HG03378 (cell line): ENCODE results near the gene TSPAN11.
"Not testable (repeated sequence)": the region's sequence is repeated elsewhere in the genome, so short reads cannot be mapped to it uniquely, and the experiment has no call there.

ENCODE experiments used
- ATAC-seq: cut with Tn5 transposase; IDR thresholded peaks from one replicate; pipeline ENCODE4 v1.9.1; 2021; ENCODE audit warnings: mild to moderate bottlenecking, moderate library complexity; ENCODE audit not compliant: unreplicated experiment

TSPAN11 gene

GRCh38 chr12:31017535-31017934, 91.0 kb downstream of the TSPAN11 start:
- no peak for ATAC-seq

DNA sequence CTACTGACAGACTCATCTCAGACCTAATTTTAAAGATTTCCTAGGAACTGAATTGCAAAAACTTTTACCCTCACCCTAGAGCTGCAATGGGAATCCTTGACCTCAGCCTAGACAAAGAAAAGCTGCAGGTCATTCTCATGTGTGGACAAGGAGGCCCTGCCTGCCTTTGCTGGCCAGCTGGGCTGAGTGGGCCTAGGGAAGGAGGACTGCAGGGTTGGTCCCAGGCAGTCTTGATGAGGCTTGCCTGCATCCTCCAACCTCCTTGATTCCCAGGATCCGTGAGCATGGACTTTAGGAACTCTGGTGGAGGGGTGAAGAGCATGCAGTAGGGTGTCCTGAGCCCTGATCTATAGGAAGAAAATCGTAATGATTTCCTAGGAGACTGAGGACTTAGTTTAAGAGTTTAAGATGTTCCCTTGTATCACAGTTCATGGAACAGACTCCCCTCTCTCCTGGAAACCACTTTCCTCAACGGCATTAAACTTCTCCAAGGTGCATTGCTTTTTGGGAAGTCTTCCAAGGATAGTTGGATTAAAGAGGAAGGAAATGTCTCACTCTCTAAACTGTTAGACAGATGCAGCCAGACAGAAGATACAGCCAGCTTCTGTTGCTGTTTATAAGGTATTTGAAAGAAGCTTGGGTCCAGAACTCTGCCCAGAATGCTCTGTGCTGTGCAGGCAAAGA, 91.7 kb downstream of the TSPAN11 start:
- no peak for ATAC-seq

- no peak for ATAC-seq
Observed at GRCh38 chr12:31018790-31019505, 92.4 kb downstream of the TSPAN11 start.

DNA sequence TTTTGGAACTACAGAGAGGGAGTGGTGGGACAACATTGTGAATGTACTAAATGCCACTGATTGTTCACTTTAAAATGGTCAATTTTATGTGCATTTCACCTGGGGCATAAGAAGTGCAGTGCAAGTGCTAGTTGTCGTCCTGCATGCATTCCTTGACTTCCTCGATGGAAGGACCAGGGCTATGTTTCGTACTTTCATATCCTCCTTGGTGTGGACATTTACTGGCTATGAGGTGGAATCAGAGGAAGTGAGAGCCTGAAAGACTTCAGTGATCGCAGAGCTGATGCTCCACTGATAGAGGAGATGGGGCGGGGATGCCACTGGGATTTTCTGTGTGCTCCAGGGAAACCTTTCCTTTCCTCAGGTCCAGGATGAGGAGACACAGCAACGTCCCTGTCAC, 93.0 kb downstream of the TSPAN11 start:
- no peak for ATAC-seq

- ATAC-seq, result no peak
Observed at GRCh38 chr12:31019976-31020375, 93.4 kb downstream of the TSPAN11 start.

- no peak for ATAC-seq
Observed at GRCh38 chr12:31020385-31021166, 94.0 kb downstream of the TSPAN11 start.

DNA sequence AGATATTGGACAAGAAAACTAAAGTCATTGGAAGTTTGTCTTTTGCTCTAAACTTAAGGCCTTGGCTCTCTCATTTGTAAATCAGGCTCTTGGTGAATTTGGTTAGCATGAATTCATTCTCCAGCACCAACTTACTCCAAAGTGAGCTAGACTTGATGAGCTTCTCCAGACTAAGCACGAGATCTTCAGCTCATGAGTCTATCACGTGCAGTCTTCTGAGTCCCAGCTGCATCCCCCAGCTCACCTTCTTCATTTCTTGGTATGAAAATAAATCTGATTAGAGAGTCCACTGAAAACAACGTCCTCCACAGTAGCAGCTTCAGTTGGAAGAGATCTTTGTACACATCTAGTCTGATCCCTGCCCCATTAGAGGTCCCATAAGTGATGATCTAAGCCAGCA, 94.6 kb downstream of the TSPAN11 start:
- no peak for ATAC-seq

- ATAC-seq, result no peak
Observed at GRCh38 chr12:31021809-31022494, 95.4 kb downstream of the TSPAN11 start.

DNA sequence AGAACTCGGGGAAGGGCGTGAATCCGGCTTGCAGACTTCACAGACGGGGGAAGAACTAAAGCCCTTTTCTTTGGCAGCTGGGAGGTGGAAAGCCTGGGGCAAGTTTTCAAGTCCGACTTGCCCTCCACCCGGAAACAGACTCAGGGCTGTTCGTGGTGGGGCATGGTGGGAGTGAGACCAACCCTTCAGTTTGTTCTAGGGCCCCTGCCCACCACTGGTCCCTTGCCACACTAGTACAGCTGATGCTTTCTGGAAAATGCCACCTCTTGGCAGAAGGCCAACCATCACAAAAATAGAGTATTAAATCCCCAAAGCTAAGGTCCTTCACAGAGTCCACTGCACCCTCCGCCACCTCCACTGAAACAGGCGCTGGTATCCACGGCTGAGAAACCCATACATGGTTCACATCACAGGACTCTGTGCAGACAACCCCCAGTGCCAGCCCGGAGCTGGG, 96.8 kb downstream of the TSPAN11 start:
- no peak for ATAC-seq

DNA sequence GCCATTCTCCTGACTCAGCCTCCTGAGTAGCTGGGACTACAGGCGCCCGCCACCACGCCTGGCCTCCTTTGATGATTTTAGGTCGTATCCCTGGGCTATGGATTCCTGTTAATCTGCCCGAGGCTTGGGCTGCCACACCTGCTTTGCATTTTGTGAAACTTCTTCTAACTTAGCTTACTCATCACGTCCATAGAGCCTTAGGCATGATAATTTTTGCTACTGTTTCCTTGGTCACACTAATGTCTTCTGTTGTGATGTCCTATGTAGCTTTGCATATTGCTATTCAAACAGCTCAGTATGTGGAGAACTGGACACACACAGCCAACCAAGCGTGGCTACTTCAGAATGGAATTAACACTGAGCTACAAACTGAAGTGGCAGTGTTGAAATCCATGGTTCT, 99.7 kb downstream of the TSPAN11 start:
- no peak for ATAC-seq

GRCh38 chr12:31027006-31027405, 100.5 kb downstream of the TSPAN11 start:
- ATAC-seq, result not testable (repeated sequence)

- no peak for ATAC-seq
Observed at GRCh38 chr12:31029468-31029867, 102.9 kb downstream of the TSPAN11 start.

DNA sequence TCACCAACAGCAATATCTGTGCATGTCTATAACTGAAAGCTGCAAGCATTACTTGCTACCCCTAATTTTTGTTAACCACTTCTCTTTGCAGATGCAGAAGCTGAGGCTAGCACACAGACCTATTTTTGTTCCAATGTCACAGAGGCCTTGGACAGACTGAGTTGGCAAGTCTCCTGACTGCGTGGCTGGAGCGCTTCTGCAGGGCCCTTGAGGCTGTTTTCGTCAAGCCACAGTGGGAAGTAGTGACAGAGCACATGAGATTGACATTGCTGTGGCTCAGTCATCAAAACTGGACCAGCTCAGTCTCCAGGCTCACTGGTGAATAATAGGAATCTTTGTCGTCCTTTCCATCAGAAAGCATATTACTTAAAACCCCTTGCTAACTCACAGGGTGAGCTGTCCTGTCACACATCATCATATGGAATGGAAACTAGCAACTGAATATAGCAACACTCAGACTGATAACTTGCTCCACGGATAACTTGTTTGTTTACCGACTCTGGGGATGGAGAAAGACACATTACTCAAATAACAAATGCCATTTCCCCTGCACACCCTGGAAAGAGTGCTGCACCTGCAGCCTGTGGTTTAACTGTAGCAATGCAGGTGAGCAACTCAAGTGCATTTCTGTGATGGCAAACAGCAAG, 103.5 kb downstream of the TSPAN11 start:
- no peak for ATAC-seq

DNA sequence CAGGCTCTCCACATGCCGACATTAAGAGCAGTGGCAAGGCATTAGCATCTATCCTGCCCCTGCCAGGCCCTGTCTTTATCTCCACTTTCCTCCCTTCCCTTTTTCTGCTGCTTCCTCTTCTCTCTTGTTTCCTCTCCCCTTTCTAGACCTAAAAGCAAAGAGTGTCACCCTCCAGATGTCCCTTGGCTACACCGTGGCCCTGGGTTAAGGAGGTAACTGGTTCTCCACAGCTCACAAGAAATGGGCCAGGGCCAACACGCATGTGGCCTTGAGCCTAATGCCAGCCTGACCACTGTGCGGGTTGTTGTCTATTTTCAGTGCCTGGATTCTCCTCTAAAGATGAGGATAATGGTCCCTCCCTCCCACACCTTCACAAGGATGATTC, 105.4 kb downstream of the TSPAN11 start:
- ATAC-seq, result no peak

- ATAC-seq, result no peak
Observed at GRCh38 chr12:31033146-31033545, 106.6 kb downstream of the TSPAN11 start.

GRCh38 chr12:31033681-31034080, 107.1 kb downstream of the TSPAN11 start:
- ATAC-seq, result no peak

DNA sequence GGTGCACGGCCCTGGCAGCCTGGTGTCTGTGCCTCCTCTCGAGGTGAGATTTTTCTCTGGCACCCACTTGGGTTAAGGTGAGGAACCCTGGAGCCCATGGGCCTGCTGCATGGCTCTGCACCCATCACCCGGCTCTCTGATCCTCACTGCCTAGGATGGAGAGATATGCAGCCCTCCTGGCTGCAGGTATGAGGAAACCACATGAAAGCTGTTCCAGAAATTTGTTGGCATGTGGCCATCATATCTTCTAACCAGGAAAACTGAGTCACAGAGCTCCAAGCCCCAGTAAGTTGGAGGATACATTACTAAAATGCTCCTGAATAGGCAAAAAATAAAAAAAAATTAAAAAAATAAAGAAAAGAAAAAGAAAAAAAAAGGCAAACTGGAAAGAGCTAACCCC, 107.8 kb downstream of the TSPAN11 start:
- ATAC-seq, result no peak

DNA sequence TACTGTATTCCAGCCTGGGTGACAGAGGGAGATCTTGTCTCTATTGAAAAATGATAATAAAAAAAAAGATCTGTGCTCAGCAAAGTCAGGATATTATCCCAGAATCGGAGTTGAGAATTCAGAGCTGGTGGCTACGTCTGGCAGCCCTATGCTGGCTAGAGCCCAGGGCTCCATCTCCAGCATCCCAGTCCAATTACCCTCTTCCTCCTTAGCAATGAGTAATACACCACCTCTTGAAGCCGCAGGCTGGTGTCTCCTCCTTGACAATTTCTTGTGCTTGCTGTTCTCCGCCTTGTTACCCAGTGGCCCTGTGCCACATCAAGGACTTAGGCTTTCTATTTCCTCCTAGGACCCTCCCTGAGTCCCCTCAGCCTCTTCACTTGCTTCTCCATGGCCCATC, 108.7 kb downstream of the TSPAN11 start:
- no peak for ATAC-seq

- ATAC-seq, result no peak
Observed at GRCh38 chr12:31035967-31036665, 109.6 kb downstream of the TSPAN11 start.

DNA sequence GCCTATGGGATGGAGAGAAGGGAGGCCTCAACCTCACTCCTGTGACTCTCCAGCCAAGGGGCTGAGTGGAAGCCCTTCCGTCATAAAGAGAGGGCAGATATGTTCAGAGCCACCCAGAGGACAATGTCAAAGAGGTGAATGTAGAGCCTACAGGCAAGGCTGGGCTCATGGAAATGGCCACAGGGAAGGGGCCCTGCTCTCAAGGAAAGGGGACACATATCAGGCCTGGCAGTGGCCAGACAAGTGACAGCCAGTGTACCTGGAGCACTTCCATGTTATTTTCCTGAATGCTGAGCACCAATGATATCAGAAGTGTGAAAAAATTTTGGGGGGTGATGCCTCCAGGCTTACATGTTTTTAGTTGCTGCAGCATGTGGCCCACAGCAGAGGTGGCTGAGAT, 110.5 kb downstream of the TSPAN11 start:
- no peak for ATAC-seq
